Measurements from ENCODE around the gene TRIM25.

The TRIM25 gene

DNA sequence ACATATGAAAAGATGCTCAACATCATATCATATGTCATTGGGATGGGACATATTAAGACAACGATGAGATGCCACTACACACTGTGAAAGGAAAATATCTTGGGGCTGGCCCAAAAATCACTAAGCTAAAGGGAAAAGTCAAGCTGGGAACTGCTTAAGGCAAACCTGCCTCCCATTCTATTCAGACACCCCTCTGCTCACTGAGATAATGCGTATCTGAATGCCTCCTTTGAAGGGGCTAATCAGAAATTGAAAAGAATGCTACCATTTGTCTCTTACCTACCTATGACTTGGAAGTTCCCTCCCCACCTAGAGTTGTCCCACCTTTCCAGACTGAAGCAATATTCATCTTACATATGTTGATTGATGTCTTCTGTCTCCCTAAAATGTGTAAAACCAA is 11.2 kb upstream of the TRIM25 start:
- no peak for FAIRE-seq

DNA sequence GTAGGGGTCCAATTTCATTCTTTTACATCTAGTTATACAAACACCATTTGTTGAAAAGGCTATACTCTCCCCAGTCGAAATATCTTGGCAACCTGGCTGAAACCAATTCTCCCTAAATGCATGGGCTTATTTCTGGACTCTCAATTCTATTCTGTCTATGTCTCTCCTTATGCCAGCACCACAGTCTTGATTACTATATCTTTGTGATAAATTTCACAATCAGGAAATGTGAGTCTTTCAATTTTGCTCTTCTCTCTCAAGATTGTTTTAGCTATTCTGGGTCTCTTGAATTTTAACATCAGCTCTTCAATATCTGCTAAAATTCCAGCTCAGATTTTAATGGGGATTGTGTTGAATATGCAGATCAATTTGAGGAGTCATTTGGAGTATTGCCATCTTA is 5.9 kb upstream of the TRIM25 start:
- no peak for FAIRE-seq

DNA sequence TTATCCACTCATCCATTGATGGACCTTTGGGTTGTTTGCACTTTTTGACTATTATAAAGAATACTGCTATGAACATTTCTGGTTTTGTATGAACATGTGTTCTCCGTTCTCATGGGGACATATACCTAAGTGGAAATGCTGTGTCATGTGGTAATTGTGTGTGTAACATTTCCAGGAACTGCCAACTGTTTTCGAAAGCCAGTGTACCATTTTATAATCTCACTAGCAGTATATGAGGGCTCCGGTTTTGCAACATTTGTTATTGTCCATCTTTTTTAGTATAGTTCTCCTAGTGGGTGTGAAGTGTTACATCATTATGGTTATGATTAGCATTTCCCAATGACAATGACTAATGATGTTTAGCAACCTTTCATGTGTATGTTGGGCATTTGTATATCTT is 5.1 kb upstream of the TRIM25 start:
- FAIRE-seq: no peak

DNA sequence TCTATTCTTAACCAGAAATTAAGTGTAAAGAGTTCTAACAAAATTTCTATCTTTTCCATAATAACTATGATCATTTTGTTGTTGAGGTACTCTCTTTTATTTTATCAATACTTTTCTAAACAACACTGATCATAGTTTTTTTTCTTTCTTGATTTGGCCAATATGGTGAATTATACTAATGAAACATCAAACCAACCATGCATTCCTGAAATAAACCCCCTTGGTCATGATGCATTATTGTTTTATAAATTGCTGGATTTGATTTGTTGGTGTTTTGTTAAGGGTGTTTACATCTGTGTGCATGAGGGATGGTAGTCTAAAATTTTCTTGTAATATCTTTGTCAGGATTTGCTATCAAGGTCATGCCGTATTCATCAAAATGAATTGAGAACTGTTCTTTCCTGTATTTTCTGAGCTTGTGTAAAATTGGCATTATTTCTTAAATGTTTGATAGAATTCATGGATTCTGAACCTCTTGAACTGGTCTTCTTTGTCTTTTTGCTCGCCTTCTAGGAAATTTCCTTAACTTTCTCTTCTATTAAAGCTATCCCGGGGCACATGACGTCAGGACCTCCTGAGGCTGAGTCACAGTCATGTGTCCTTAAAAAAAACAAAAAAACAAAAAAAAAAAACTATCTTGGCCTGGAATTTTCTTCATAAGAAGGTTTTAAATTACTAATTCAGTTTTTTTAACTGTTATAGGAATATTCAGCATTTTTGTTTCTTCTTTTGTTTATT is 3.9 kb upstream of the TRIM25 start:
- no peak for FAIRE-seq

DNA sequence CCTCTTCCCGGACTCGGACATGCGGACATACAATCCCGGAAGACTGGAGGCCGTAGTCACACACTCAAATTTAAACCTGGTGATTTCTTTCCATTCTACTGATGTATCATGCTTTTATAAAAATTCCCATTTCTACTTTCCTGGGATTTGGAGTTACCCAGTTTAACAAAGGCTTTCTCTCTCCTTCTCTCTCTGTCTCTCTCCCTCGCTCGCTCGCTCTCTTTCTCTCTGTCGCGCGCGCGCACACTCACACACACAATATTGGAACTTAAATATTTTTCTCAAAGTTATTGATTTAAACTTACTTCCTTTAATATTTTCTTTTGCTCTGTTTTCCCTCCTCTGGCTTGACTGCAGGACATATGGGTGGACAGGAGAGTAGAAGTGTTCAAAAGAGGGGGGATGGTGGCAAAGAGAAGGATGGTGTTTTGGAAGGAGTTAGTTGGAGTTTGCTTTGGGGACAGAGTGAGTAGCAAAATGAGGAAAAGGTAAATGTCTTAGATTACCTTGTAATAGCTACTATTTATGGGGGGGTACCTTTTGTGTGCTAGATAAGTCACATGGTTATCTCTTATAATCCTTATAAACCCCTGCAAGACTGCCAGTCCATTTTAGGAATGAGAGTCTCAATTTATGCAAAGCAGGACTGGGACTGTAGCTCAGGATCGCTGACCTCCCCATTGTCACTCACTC is 878 bp upstream of the TRIM25 start:
- no peak for FAIRE-seq

DNA sequence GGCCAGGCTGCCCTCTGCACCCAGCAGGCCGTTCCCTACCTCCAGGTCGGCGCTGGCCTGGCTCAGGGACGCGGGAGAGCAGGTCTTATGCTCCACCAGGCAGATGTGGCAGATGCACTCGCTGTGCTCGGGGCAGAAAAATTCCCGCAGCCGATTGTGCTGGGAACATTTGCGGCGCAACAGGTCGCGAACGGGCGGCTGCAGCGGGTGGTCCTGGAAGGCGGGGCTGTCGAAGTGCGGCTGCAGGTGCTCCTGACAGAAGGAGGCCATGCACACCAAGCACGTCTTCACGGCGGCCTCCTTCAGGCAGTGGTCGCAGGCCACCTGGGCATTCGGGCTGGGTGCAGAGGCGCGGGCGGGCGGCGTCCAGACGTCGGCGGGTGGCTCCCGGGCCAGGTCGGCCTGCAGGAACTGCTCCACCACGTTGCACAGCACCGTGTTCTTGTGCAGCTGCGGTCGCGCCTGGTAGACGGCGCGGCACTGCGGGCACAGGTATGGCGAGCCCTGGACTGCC is 439 bp downstream of the TRIM25 start:
- no peak for FAIRE-seq

DNA sequence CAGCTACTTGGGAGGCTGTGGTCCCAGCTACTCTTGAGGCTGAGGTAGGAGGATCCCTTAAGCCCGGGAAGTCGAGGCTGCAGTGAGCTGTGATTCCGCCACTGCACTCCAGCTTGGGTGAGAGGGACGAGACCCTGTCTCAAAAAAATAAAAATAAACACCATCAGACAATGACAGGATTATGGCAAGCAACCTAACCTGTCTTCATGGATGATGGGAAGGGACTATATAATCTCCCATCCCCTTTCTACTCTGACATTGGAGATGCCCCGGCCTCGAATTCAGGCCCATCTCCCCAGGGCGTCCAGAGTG is 893 bp downstream of the TRIM25 start:
- FAIRE-seq: no peak

DNA sequence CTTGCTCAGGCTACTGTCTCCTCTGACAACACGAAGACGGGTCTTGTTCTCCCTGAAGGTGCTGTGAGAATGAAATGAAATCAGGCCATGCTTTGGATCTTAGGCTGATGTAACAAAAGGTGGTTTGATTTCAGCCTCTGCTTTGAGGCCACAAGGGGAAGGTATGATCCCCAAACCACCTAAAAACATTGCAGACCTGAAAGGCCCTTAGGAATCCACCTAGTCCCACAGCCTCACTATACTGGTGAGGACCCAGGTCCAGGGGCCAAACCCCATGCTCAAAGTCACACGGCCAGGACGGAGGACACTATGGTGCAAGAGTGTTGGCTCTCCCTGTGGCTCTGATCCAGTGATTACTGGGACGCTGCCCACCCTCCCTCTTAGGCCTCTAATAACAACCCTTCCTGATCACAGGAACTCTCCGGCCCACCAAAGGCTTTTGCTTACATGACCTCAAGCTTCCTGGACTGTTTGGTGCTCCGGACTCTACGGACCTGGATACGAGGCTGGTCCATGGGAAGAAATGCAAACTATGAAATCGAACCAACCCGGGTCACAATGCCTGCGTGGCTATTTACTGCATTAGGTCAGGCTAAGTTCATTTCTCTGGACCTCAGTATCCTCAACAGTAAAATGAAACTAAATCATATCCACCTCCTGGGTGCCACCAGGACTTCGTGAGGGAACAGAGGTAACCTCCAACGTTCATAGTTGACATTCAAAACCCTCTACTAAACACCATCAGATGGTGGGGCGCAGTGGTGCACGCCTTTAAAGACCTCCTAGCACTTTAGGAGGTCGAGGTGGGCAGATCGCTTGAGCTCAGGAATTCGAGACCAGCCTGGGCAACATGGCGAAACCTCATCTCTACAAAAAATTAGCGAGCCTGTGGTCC is 1.5 kb downstream of the TRIM25 start:
- FAIRE-seq: no peak

DNA sequence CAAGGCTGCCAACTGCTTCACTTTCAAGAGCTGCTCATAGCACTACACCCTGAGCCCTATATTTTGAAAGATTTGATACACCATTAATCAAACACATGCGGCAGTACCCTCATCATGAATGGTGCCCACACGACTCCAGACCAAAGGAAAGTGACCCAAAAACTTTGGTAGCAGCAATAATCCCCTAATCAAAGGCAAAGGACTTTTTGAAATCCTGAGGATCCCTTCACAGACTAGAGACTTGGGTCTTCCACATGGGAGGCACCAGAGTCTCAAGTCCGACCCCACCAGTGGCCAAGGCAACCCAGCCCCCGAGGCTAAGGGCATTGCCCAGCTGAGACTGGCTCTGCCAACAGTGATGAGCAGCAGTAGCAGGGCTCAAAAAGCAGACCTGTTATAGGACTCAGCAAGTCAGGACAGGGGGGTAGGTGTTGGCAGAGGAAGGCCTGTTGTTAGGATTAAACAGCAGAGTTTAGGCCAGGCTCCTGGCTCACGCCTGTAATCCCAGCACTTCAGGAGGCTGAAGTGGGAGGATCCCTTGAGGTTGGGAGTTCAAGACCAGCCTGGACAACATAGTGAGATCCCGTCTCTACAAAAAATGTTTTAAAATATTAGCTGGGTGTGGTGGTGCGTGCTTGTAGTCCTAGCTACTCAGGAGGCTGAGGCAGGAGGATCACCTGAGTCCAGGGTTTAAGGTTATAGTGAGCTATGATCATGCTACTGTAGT is 3.2 kb downstream of the TRIM25 start:
- FAIRE-seq: no peak

DNA sequence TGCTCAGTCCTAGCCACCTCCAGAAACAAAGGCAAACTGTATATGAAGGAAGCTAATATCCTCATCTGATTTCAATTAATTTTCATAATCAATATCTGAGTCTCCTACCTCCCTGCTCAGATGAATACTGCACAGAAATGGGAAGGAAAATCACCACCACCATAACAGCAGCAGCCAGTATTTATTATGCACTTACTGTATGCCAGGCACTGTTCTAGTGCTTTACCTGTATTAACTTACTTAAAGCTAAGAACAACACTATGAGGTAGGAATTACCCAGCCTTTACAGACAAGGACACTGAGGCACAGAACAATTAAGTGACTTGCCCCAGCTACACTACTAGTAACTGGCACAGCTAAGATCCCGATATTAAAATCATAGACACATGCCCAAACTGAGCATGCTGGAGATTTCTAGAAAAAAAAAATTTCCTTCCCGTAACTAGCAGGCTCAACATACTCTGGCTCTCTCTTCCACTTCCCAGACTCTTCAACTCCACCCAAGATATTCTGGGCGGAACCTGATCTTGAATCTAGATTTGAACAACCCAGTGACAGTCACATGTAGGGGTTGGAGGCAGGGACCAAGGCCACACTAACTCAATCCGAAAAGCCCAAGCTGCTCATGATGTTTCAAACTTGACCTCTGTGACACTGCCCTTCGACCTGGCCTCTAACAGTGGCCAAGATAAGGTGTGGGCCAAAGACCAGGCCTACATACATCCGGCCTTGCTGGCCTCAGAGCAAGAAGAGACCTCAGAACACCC is 3.9 kb downstream of the TRIM25 start:
- no peak for FAIRE-seq

DNA sequence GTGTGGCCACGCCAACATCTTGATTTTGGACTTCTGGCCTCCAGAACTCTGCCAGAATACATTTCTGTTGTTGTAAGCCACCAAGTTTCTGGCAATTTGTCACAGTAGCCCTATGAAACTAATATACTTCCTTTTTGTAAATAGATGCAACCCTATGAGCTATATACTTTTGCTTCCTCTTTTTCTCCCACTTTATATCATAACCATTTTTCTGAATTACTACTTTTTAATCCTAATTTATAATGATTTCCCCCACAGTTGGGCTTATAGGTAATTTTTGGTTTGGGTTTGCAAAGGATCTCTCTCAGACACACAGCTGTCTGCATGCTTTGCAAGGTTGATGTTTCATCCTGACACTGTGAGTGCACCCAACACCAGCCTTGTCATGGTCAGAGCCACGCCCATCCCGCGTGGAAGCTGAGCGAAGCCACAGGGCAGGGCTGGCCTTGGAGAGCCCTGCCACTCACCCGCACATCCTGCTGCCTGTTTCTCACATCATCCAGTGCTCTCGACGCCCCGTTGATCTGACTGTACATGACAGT is 5.8 kb downstream of the TRIM25 start:
- no peak for FAIRE-seq

DNA sequence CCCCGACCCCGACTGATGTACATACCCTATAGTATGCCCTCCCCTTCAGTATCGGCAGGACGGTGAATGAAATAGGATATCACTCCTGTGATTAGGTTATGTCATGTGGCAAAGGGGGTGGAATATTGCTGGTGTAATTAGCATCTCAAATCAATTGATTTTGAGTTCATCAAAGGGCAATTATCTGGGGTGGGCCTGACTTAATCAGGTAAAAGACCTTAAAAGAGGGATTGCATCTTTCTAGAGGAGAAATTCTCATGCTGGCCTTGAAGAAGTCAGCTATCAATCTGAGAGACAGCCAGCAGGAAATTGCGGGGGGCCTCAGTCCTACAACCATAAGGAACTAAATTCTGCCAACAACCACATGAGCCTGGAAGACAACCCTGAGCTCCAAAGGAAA is 10.3 kb downstream of the TRIM25 start:
- FAIRE-seq: no peak

DNA sequence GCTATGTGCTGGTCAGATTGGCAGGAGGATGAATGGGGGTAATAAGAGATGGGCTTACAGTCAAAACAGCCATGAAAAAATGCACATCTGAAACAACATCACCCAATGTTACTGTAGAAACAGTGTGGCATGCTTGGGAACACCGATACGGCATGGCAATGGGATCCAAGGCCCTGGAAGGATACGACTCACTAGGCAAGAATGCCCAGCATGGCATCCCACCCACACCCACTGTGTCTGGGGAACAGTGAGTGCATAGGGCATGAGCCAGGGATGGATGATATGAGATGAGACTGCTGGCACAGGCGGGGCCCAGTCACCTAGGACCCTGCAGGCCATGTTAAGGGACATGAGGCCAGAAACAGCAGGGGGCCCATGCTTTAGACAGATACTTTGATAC is 11.5 kb downstream of the TRIM25 start:
- FAIRE-seq: no peak

DNA sequence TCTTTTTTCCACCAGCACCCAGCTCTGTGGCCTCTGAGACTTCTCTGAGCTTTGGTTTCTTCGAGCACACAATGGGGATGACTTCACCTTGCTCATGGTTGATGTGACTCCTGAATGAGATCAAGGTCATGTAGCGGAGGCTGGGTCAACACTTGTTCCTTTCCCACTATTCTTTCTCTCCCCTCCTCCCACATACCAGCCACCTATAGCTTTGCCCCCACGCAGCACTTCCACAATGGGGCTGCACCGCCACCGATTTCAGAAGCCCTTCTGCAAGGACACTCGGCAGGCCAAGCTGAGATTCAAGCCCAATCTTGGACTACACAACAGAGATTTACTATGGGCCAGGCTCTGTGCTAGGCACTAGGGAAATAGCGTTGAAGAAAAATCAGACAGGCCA is 14.4 kb downstream of the TRIM25 start:
- FAIRE-seq: no peak

DNA sequence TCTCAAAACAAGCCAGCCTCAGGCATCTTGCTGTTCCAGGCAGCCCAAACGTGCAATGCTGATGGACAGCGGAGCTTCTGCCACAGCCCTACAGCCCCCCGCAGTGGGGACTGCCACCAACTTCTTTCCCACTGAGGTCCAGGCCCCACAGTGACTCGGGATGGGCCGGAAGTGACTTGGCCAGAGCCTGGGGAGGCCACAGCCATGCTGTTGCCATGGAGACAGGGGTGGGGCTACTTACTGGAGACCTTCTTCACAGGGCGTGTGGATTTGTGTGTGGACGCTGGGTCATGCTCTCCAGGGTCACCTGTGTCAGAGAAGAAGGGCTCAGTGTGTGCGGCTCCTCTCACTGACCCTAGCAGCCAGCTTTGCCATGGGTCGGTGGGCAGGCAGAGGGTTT is 15.0 kb downstream of the TRIM25 start:
- no peak for FAIRE-seq

DNA sequence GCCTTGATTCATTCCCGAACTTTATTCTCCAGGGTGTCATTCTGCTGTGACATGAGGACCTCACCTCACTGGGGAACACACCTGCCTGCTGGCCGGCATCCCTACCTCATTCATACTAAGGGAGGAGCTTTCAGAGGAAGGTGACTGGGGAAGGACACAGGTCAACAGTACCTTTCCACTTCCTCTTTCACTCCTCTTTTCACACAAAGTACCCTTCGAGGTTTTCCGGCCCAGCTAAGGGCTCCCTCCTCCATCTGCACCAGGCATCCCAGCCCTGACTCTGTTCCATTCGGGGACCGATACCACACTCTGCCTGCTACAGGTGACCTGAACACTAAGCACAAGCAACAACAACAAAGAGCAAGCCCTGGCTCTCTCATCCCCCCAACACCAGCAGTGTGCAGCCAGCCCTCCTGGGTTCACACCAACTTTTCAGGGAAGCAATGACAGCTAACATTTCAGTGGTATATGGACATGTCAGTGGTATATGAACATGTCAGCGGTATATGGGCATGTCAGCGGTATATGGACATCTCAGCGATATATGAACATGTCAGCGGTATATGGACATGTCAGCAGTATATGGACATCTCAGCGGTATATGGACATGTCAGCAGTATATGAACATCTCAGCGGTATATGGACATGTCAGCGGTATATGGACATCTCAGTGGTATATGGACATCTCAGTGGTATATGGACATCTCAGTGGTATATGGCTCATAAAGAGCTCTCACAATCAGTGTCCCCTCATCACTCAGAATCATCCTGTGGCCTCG is 16.0 kb downstream of the TRIM25 start:
- FAIRE-seq: no peak

DNA sequence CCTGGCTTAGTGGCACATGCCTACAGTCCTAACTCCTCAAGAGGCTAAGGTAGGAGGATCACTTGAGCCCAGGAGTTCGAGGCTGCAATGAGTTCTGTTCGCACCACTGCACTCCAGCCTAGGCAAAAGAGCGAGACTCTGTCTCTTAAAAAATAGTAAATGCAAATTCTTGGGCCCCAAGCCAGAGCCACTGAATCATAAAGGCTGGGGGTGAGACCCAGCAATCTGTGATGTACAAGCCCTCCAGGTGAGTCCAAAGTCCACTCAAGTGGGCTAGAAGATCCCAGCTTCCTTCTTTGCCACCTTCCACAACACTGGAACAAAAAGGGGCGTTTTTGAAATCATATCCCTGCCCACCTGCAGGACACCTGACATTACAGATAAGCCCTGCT is 16.9 kb downstream of the TRIM25 start:
- no peak for FAIRE-seq

DNA sequence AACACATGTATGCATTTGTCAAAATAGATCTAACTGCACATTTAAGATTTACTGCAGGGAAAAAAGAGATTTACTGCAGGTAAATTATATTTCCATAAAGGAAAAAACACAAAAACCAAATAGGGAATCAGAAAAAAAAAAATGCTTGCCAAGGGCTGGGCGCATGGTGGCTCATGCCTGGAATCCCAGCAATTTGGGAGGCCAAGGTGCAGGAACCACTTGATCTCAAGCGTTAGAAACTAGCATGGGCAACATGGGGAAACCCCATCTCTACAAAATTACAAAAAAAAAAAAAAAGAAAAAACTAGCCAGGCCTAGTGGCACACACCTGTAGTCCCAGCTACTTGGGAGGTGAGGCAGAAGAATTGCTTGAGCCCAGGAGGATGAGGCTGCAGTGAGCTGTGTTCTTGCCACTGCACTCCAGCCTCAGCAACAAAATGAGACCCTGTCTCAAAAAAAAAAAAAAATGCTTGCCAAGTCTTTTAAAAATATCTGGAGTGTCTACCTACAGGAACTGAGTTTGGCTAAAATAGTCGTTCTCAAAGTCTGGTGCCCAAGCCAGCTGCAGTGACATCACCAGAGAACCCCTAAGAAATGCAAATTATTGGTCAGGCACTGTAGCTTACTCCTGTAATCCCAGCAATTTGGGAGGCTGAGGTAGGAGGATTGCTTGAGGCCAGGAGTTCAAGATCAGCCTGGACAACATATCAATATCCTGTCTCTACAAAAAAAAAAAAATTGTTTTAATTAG is 17.5 kb downstream of the TRIM25 start:
- FAIRE-seq: no peak

DNA sequence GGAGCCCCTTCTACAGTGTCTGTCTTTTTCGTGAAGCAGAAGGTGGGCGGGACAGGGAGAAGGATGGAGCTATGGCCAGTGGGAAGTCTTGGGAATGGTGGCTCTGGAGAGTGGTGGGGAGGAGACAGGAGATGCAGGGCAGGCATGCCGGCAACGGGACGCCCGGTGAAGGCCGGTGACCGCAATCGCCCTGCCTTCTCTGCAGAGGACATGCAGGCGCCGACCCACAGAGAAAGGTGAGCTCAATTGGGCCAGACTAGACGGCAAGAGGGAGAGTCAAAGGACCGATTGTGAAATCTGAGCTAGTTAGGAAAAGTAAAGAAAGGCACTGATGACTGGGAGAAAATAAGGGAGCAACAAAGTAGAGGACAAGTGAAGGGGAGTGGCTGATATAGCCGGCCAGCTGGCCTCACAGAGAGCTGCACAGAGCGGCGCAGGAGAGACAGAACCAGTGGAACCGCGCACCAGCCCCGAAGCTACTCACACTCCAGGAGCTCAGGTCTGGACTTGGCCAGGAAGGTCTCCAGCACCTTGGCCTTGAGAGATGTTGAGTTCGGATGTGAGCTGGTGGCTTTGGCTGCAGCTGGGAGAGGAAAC is 18.9 kb downstream of the TRIM25 start:
- no peak for FAIRE-seq

DNA sequence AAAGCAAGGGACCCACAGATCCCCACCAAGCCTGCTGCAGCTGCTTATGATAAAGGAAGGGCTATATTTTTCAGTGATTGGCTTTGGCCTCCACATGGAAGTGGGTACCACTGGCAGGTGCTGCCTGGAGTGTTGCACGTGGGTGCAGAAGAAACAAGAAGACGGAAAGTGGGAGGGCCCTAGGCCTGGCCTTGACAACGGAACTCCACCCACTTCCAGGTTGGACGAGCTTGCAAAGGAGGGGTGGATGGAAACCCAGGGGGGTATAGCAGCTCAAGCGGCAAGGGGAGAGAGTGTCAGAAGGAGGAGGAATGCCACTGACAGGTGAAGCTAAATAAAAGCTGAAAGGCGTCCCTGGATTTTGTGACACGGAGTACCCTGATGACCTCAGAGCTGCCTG is 20.3 kb downstream of the TRIM25 start:
- FAIRE-seq: no peak
